A204.1 (cell line): ENCODE data around the gene MRPS5.

ENCODE experiments used
- FAIRE-seq: peaks from 2 replicates; lab custom pipeline; 2012; peaks lifted over from hg19 to GRCh38; lab: Jason Lieb, UNC

MRPS5 gene

DNA sequence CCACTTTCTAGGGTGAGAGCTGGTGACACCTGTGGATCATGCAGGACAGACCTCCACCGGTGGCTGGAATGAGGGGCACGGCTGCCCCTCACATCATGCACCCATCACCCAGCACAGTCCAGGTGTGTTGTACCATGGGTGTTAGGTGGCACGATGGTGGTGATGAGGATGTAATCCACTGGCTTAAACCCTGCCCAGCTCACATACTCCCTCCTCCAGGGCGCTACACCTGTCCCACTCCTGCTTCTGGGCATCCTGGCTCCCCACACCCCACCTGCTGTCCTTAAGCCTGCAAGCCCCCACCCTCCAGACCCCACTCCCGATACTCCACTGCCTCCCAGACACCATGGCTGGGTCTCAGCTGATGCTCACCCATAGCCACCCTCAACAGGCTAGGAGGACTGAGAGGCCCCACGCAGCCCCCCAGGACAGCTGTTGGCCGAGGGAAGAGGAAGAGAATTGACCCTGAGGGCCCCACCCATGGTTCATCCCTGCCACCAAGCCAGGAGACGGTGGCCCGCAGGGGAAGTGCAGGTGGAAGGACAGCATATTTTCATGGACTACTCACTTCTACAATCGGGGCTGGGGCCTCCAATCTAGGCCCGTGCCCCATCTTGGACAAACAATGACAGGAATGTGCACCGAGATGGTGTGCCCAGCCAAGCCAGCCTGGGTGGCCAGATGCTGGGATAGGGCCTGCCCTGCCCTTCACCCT is 61.8 kb downstream of the MRPS5 start:
- no peak for FAIRE-seq

DNA sequence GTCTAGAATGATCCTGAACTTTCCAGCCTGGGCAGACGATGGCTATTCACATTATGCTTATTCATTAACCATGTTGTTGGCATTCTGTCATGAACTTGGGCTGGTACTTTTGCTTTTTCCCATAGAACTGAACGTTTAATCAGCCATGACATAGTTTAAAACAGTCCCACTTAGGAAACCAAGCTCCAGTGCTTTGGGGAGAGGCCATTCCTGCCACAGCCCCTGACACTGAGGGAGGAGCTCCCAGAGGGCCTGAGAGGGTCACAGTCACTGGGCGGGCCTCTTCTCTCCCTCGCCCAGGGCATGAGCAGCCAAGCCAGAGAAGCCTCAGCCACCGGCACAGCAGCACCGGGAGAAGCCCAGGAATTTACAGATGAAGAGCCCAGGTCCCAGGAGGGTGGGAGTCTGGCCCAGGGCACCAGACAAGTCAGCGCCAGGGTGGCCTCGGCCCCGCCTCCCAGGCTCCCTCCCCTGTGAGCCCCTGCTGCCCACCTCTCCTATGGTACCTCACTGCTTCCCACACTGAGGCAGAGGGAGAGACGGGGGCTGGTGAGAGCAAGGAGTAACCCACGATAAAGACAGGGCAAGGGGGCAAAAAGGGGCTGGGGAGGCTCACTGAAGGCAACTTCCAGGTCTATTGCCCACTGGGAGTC is 62.5 kb downstream of the MRPS5 start:
- no peak for FAIRE-seq

DNA sequence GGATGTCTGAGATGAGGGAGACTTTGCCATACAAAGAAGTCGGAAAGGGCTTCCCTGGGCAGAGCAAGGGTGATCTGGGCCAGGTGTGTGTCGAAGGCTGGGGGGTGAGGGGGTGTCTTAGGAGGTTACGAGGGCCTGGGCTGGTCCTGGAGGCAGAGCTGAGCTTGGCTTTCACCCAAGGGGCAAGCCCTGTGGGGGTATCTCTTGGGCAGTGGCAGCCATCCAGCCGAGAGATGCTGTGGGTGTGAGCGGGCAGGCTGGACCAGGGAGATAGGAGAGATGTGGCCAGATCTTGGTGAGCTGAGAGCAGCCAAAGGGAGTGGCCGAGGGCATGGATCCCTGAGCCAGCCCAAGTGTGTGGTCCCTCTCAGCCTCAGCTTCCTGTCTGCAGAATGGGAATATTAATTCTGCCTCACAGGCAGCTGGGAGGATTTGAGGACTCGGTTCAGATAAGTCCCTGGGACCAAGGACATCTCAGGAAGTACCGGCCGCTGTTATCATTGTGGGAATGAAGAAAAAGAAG is 63.1 kb downstream of the MRPS5 start:
- FAIRE-seq: no peak

- no peak for FAIRE-seq
Observed at GRCh38 chr2:95057535-95058370, 63.9 kb downstream of the MRPS5 start.

DNA sequence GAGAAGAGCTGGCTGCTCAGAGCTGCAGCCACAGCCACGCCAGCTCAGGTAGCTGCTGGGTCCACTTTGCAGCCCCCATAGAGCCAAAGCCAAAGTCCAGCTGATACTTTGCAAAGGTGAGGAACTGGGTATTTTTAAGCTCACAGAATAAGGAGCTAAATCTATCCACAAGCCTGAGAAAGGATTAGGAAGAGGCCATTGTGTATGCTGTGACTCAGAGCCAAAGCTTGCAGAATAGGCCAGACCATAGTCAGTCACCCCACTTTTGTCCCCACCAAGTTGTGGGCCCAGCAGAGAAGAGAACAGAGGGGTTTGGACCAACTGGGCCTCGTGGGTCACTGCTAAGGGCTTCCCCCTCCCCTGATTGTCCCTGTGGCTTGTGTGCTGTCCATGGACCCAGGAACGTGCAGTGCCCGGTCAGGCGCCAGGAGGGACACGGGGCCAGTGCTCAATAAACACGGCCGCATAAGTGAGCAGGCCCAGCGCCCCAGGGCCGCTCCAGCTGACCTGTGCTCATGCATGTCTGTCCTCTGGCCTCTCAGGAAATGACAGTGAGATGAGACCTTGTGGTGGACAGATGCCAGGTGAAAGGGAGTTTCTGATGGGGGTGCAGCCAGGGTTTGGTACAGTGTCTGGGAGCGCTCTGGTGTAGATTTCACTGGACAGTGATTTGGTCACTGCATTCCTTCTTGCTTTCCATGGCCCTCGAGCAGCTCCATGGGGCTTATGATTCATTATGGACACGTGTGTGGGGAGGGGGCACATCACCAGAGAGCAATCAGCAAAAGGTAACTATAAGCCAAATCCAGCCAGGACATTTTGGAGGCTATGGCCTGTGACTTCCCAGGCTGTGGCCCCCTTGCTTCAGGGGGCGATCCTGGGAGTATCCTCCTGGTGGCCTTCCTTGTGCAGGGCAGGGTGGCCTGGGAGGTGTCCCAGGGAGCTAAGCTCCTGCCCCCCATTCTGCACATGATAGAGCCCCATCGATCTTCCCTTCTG is 64.8 kb downstream of the MRPS5 start:
- FAIRE-seq: no peak

DNA sequence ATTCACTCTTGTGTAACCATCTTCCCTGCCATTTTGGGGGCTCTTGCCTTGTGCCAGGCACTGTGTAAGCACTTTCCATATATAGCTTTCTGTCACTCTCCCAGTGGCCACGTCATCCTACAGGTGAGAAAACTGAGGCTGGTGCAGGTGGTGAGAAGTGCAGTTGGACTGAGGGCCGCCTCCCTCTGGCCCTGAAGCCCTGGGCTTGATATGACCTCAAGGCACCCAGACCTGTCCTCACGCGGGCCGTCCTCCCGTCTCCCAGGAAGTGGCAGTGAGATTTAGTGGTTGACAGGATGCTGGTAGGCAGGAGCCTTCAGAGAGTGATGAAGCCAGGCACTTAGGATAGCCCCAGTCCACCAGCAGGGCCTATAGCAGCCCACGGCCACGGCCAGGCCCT is 65.6 kb downstream of the MRPS5 start:
- no peak for FAIRE-seq

DNA sequence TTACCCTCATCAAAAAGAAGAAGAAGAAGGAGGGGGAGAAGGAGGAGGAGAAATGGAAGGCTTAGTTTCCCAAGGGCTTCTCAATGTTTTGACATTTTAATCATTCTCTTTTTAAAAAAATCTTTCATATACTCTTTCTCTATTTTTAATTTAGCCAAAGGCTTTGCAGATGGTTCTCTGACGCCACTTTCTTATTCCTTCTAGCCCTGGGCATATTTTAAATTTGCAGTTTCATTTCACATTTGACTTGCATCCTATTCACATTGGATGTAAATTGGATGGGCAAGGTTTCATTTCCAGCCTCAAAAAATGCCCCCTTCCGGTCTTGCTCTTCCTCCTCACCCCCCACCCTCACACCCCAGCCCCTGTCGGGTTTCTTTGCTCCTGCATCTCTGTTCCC is 66.3 kb downstream of the MRPS5 start:
- no peak for FAIRE-seq

GRCh38 chr2:95054016-95054415 is 67.6 kb downstream of the MRPS5 start:
- FAIRE-seq: no peak

GRCh38 chr2:95053543-95053942 is 68.1 kb downstream of the MRPS5 start:
- no peak for FAIRE-seq

- FAIRE-seq: no peak
Observed at GRCh38 chr2:95052804-95053479, 68.7 kb downstream of the MRPS5 start.

DNA sequence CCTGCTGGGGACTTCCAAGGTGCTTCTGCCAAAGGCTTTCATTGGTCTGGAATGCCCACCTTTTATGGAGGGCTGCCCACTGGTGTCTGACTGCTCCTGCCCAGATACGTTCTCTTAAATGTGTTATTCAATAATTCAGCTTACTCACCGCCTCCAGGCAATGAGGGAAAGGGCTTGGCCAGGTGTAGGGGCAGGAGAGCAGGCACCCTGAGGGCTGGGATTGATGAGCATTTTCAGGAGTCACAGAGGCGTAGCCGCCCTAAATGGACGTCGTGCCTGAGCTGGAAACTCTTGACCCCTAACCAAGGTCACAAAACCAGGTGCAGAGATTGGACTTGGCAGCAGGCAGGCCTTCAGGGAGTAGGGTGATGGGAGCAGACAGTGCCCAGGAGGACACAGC is 69.3 kb downstream of the MRPS5 start:
- no peak for FAIRE-seq

GRCh38 chr2:95051626-95052025 is 70.0 kb downstream of the MRPS5 start:
- no peak for FAIRE-seq

GRCh38 chr2:95050385-95051300 is 71.0 kb downstream of the MRPS5 start:
- FAIRE-seq: no peak

GRCh38 chr2:95049961-95050360 is 71.6 kb downstream of the MRPS5 start:
- FAIRE-seq: no peak

- FAIRE-seq: no peak
Observed at GRCh38 chr2:95049683-95049955, 72.0 kb downstream of the MRPS5 start.

DNA sequence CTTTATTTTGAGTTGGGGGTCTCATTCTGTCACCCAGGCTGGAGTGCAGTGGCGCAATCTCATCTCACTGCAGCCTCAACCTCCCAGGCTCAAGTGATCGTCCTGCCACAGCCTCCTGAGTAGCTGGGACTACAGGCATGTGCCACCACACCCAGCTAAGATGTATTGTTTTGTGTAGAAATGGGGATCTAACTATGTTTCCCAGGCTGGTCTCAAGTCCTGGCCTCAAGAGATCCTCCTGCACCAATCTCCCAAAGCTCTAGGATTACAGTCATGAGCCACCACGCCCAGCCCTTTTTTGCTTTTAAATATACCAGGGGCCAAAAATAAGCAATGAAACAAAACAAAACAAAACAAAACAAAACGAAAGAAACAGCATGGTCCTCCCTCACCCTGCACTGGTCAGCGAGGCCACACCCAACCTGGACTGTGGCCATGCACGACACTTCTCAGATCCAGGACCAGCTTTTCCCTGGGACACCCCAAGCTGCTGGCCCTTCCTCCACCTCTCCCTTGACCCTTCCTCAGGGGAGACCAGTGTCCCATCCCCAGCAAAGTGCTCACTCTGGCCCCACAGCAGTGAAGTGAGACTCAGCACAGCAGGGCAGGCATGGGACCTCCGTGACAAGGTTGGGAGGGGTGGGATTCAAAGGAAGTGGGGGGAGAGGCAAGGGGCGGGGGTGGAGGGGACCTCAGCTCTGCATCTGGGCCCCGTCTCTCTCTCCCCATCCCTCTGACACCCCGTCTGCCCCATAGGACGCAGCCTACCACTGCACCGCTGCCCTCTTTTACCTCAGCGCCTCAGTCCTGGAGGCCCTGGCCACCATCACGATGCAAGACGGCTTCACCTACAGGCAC is 72.6 kb downstream of the MRPS5 start:
- no peak for FAIRE-seq

- FAIRE-seq: no peak
Observed at GRCh38 chr2:95047629-95048510, 73.7 kb downstream of the MRPS5 start.

DNA sequence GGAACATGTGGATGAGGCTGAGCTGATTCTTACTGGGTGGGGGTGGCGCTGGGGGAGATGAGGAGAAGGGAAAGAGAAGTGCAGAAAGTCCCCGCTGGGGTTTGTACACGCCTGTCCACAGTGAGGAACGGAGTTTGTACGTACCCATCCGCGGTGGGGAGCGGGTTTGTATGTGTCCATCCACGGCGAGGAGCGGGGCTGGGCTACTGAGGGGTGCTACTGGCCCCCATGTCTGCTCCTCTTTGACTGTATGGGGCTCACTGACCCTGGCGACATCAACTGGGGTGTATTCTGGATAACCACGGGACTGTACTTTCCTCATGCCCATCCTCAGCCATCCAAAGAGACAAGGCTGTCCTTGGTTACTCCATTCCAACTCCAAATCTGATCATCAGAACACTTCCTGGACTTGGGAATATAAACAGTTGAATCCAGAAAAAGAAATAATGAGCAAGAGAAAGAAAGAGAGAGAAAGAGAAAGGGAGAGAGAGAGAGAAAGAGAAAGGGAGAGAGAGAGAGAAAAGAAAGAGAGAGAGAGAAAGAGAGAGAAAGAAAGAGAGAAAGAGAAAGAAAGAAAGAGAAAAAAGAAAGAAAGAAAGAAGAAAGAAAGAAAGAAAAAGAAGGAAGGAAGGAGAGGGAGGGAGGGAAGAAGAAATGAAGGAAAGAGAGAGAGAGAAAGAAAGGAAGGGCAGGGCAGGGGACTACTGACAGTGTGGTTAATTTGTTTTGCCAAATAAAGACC is 75.1 kb downstream of the MRPS5 start:
- FAIRE-seq: no peak
